ENCODE measurements around the gene CALN1. TPM values are rescaled to one million over a fixed set of nuclear protein-coding genes. Genes with fewer than 3 reads are reported as not detected.

Gene CALN1
- total RNA-seq, 2 donors from 2014 or later: not detected

GRCh38 chr7:72335561-72336381 lies 76.4 kb downstream of the CALN1 start:
- ATAC-seq: no peak
- intact Hi-C loops (cut with DNase I): no loop called here
- DNase-seq: no peak

- intact Hi-C loops (cut with DNase I): no loop called here
- ATAC-seq: no peak
Measured at GRCh38 chr7:72334698-72335097, 77.4 kb downstream of the CALN1 start.

DNA sequence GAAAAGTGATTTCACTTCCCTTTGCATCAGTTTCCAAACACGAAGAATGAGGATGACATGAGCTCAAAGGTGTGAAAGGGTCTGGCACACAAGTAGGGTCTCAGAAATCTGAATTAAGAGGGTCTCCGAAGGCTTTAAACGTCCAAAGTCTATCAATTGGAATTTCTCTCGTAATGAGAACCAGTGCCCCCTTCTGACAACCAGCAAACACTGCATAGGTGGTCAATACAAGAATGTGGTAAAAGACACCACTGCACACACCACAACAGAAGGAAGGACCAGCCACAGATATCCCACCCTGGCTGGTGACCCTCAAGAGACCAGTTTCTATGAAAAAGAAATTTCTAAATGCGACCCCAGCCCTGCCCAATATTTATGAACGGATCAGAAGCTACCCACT lies 78.1 kb downstream of the CALN1 start:
- ATAC-seq (no peak), DNase-seq (no peak)
- intact Hi-C loops (cut with DNase I): no loop called here

More at GRCh38 chr7:72334698-72335097, 77.4 kb downstream of the CALN1 start:
- no peak for DNase-seq

- intact Hi-C loops (cut with DNase I): no loop called here
- DNase-seq (no peak), ATAC-seq (no peak)
Measured at GRCh38 chr7:72326811-72327210, 85.3 kb downstream of the CALN1 start.

- intact Hi-C loops (cut with DNase I): no loop called here
Measured at GRCh38 chr7:72326365-72326764, 85.8 kb downstream of the CALN1 start.

DNA sequence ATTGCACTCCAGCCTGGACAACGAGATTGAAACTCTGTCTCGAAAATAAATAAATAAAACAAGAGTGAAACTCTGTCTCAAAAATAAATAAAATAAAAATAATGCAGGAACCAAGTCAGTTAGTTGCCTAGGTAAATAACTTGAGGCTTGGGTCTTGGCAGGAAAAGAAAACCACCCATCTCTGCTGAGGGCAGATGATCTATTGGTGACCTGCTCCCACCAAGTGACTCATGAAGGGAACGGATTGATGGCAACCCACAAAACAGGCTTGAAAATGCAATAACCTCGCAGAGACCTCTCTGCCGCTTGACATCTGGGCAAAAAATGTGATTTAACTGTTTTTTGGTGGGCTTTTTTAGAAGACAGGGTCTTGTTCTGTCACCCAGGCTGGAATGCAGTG lies 86.6 kb downstream of the CALN1 start:
- DNase-seq (no peak), ATAC-seq (no peak)
- intact Hi-C loops (cut with DNase I): no loop called here

More at GRCh38 chr7:72326365-72326764, 85.8 kb downstream of the CALN1 start:
- DNase-seq: no peak
- no peak for ATAC-seq

- ATAC-seq (no peak), DNase-seq (no peak)
- intact Hi-C loops (cut with DNase I): no loop called here
Measured at GRCh38 chr7:72321637-72322036, 90.5 kb downstream of the CALN1 start.

DNA sequence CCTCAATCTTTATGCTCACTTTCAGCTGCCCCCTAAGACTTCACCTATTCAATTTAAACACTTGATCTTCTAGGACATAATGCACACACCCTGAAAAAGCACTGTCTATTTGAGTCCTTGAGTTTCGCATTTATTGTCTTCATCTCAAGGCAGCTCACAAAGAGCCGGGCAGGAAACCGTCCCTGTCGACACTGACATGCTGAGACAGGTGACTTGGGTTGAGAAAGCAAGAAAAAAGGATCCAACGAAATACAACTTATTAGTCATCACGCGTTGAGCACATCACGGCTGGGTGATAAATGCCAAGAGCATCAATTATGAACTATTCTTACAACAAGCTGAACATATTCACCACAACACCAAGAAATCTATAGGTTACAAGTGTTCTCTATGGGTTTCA lies 91.1 kb downstream of the CALN1 start:
- ATAC-seq: no peak
- no peak for DNase-seq
- intact Hi-C loops (cut with DNase I): no loop called here

- ATAC-seq (no peak), DNase-seq (no peak)
- intact Hi-C loops (cut with DNase I): no loop called here
Measured at GRCh38 chr7:72317341-72317740, 94.8 kb downstream of the CALN1 start.

DNA sequence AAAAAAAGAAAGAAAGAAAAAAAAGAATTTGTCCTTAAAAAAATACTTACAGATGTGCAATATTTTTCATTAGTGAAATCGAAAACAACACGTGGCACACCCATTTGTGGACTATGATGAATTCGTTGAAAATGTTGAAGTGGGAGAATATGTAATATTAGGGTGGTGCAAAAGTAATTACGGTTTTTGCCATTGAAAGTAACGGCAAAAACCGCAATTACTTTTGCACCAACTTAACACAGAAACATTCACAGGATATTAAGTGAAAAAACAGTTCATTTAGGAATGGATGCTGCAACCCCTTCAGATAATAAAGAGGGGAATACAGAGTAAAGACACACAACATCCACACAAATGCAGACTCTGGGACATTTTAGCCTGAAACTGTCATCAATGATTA lies 96.0 kb downstream of the CALN1 start:
- no peak for ATAC-seq
- DNase-seq: no peak
- intact Hi-C loops (cut with DNase I): no loop called here

DNA sequence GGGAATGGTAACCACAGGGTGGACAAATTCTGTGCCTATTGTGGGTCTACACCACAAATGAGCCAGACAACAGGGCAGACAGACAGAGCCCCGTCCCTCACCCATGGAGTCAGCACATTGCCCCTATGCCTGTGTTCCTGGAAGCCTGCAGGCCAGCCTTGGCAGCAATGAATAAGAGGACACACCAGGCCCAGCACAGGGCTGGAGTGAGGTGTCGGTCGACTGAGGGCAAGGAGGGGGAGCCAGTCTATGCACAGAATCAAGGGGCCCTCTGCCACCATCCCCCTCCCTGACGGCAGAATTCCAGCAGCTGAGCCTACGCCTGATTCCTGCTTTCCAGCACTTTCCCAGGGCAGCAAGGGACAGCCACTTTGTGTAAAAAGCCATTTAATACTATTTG lies 98.2 kb downstream of the CALN1 start:
- intact Hi-C loops (cut with DNase I): no loop called here
- ATAC-seq (no peak), DNase-seq (no peak)

DNA sequence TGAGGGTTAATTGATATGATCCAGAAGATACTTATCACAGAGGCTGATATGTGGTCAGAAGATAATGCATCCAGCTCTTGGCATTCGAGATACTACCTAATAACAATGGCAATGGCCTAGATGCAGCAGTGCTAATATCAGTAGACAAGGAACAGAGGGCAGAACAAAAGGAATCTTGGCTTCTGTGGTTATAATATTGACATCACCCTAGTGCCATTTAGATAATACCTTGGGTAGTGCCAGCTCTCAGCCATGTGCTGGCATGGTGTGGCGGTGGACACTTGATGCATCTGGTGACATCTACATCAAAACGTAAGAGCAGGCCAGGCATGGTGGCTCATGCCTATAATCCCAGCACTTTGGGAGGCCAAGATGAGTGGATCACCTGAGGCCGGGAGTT lies 101.8 kb downstream of the CALN1 start:
- DNase-seq (no peak), ATAC-seq (no peak)
- intact Hi-C loops (cut with DNase I): no loop called here

DNA sequence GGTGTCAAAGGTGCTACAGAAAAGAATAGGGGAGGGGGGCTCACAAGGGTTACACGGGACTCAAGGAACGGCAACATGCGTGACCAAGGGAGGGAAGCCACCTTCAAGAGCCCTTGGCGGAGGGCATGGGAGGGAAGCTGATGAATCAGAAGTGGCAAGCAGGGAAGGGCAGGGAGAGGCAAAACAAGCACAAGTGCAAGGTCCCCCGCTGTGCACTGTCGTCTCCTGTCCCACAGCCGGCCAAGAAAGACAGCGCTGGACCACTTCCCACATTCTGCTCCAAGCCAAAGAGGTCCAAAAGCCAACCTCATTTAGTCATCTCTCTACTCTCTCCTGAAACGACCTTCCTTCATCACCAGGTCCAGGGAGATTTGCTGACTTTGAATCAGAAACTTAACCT lies 102.7 kb downstream of the CALN1 start:
- DNase-seq (no peak), ATAC-seq (no peak)
- intact Hi-C loops (cut with DNase I): no loop called here

- DNase-seq: no peak
- intact Hi-C loops (cut with DNase I): no loop called here
- ATAC-seq: no peak
Measured at GRCh38 chr7:72308986-72309385, 103.2 kb downstream of the CALN1 start.

GRCh38 chr7:72307566-72307965 lies 104.6 kb downstream of the CALN1 start:
- no peak for ATAC-seq
- no peak for DNase-seq
- intact Hi-C loops (cut with DNase I): no loop called here

DNA sequence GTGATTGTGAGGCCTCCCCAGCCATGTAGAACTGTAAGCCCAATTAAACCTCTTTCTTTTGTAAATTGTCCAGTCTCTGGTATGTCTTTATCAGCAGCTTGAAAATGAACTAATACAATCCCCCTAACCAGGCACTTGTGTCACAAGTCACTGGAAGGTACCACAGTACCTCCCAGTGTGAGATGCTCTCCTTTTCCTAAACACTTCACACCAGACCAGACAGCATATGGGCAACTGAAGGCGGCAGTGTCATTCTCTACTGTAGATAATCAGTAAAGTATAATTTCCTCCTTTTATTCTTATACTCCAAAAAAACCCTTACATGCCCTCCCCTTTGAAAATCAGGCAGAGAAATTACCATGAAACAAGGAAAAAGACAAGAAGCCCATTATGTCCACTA lies 113.2 kb downstream of the CALN1 start:
- no peak for DNase-seq
- intact Hi-C loops (cut with DNase I): no loop called here
- ATAC-seq: no peak

GRCh38 chr7:72298091-72298490 lies 114.0 kb downstream of the CALN1 start:
- DNase-seq (no peak), ATAC-seq (no peak)
- intact Hi-C loops (cut with DNase I): no loop called here

DNA sequence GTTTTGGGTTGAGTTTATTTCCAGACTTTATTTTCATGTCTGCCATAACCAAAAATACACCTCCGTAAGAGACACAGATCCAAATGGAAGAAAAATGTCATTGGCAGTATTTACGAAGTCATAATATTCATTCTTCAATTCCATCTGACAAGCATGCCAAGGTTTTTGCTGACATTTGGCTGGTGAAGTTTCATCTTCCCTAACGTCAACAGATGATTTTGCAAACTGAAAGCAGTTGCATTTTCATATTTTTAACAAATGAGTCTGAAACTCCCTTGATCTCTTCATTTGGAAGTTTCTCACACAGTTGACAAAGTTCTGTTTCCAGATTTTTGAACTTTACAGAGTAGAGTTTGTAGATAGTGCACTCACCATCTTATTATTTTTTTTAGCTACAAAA lies 114.5 kb downstream of the CALN1 start:
- intact Hi-C loops (cut with DNase I): no loop called here
- DNase-seq (no peak), ATAC-seq (no peak)

DNA sequence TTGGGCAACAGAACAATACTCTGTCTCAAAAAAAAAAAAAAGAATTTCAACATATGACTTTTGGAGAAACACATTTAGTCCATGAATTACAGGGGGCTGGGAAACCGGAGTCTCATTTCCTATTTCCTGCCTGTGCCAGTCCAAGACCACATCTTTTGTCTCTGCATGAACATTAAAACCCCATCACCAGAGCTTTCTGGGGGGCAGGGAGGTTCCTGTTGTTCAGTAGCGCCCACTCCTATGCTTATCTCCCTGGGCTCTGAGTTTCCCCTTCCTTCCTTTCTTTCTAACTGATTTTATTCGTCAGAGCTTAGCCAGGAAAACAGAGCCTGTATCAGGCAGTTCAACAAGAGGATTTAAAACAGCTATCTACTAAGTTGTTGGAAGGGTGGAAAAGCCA lies 119.3 kb downstream of the CALN1 start:
- ATAC-seq: no peak
- intact Hi-C loops (cut with DNase I): no loop called here

GRCh38 chr7:72292118-72292517 lies 120.0 kb downstream of the CALN1 start:
- DNase-seq (no peak), ATAC-seq (no peak)
- intact Hi-C loops (cut with DNase I): no loop called here

More for the DNA sequence above, 119.3 kb downstream of the CALN1 start:
- DNase-seq: no peak

DNA sequence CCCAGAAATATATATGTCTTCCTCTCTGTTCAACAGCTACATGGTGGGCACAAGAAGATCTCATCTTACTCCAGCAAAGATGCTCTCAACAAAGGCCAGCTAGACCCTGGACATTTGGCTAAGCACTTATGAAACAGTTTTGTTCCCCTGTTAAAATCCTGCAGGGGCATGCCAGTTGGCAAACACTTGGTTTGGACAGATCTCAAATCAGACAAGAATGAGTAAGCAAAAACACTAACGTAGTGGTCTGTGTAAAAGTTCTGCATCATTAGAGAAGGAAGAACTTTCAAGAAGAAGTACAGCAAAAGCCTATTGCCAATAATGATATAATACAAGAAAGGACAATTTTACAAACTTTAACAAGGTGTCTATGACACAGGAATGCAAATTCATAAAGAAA lies 125.6 kb downstream of the CALN1 start:
- DNase-seq: no peak
- intact Hi-C loops (cut with DNase I): no loop called here
- ATAC-seq: no peak
